Activated CD4-positive, alpha-beta T cell treated with anti-CD3 and anti-CD28 coated beads, Interleukin-2, amount 50 U/mL, for 4 hours (primary cell): Measurements from ENCODE around the gene TMEM175.
"Not testable (repeated sequence)": the region's sequence is repeated elsewhere in the genome, so short reads cannot be mapped to it uniquely, and the experiment has no call there.

Source experiments
- DNase-seq, 2 experiments: peaks; one replicate each; pipeline ENCODE4 v3.0.0-alpha.2; 2020

TMEM175 gene

DNA sequence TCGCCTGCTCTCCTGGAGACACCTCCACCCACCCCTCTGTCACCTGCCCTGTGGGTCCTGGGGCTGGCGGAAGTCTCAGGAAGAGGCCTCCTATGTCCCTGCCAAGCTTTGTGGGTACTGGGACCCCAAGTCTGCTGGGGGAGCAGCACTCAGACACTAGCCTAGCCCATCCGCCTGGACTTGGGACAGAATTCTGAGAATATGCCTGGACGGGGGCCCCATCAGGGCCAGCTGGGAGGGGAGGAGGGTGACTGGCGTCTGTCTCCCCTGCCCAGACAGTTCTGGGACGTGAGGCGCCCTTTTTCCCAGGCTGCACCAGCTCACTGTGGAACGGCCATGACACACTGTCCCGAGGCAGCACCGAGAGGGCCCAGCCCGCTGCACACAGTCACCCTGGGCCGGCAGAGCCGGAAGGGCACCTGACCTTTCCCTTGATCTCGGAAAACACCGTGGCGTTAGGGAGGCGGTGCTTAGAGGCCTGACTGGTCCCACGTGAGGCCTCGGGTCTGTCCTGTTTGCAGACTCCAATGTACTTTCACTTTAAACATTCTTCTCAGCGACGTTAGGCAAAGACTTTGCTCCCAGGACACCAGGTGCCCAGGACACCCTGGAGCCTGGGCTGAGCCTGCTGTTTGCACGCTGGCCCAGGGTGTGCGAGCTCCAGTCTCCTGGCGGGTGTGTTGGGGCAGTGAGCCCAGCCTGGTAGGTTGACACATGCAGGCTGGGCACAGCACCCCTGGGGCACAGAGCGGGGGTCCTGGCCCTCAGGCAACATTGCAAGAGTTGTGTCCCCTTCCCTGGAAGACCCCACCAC, 60.2 kb downstream of the TMEM175 start:
- DNase-seq = no peak

DNA sequence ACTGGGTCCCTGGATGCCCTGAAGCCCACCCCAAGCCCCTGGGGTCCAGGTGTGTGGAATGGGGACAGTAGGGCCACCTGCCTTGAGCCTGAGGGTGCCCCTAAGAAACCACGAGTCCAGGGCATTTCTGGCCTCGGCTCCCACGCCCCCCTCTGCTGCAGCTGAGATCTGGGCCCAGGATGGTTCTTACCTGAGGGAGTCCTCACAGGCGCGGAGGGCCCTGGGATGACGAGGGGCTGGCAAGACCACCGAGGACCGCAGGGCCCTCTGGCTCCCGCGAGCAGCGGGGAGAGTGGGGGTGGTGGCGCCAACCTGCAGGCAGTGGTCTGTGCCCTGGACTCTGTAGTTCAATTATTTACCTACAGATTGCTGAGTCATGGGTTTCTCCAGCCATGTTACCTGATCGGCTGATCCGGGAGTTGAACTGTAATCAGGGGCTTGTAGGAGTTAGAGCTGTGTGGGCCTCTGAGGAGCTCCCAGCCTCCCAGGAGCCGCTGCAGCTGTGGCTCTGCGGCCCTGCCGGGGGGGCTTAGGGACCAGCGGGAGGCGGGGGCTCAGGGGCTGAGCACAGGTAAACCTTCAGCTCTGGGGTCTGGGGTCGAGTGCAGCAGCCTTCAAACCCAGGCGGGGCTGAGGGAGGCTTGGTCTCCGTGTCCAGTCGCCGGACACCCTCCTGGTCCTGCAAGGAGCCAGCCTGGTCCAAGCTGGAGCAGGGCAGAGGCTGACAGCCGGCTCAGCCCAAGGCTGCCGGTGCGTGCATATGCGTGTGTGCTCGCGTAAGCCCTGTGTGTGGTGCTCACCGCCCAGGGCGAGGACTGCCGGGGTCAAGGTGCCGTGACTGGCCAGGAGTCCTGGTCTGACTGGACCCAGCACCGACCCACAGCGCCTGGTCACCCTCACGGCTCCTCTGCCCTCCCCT, 61.1 kb downstream of the TMEM175 start, which contains the start of gene SLC26A1:
SLC26A1 (minus strand) TSS at position 294 of the 919 bp plus-strand sequence. CDS start 1,701 bp downstream, outside the sequence.
- no peak for DNase-seq

DNA sequence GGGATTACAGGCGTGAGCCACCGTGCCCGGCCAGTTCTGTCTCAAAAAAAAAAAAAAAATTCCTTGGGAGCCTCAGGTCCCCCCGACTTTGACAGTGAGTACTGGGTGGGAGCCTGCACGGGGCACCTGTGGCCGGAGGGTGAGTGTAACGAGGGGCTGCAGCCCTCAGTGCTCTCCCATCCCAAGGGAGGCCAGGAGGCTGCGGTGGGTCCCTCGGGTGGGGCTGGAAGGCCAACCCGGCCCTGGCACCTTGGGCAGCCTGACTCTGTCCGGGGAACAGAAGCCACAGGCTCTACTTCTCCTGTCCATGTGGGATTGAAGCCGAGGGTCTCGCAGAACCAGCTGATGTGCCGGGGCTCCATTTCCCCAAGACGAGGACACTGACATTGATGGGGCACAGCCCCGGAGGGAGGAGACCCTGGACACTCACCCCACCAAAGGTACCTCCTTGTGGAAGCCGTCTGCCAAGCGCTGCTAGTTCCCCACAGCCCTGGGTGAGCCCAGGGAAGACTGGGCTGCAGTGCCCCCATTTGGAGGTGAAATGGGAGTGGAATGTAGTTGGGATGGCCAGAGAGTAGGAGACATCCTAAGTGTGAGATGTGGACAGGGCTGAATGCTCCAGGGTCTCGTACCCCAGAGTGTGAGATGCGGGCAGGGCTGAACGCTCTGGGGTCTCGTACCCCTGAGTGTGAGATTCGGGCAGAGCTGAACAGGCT, 63.2 kb downstream of the TMEM175 start:
- no peak for DNase-seq

DNA sequence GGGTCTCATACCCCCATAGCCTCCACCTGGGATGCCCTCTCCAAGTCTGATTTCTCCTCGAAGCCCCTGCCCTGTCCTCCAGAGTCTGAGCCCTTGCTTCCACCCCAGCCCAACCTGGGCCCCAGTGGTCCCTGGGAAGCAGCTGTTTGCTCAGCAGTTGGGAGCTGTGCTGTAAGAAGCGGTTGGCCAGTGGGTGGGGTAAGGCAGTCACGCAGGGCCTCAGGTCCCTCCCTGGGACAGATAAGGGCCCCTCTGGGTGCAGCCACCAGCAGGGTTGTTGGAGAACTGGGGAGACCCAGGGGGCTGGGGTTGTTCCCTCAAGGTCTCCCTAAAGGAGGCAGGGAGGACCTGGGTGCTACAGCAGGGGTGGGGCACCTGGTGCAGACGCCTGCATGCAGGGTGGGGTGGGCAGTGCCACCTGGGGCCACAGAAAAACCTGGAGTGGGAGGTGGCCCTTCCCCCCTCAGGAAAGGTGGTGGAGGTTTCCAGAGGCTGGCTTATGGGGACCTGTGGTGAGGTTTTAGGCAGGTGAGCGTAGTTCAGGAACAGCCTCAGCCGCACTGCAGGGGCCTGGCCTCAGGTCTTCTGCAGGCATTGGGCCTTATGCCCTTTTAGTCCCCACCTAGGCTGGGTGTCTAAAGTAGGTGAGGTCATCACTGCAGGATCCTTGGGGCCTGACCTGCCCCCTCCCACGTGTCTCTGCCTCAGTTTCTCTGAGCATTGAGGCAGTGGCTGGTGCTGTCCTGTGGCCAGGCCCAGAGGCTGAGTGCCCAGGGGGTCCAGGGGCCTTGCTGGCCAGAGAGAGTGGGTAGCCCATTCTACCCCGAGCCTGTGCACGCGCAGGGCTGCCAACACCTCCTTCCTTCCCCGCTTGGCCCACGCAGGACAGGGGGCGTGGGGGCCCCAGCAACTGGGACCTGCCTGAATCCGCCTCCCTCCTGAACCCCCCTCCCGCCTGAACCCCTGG, 64.1 kb downstream of the TMEM175 start:
- DNase-seq = no peak

GRCh38 chr4:996997-997374, 64.7 kb downstream of the TMEM175 start:
- DNase-seq = no peak

DNA sequence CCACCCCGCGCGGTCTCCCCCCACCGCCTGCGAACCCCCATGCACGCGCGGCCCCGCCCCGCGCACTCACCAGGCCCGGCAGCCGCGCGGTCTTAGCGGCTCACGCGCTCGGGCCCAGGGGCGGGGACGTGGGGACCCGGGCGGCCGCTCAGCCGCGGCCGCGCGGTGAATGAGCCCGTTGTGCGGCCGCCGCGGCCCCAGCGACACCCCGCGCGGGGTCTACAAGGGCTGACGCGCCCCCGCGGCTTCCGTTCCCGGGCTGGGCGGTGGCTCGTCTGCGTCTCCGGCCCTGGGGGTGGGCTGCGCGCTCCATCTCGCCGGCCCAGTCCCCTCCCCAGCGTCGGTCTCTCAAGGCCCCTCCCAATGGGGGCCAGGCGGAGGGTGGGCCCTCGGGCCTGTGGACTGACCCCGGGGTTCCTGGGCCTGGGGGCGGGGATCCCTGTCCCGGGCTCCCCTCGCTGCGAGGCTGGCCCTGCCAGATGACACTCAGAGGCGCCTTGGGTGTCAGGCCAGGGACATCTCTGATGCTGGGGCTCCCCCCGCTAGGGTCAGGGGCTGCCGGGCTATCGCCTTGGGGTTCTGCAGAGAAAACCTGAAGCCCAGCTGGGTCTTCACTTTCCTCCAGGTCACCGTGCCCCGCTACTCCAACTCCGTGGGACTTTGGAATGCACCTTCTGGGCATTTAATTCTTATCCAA, 65.3 kb downstream of the TMEM175 start:
- no peak for DNase-seq

- no peak for DNase-seq
Measured at GRCh38 chr4:998096-998691, 65.9 kb downstream of the TMEM175 start.

DNA sequence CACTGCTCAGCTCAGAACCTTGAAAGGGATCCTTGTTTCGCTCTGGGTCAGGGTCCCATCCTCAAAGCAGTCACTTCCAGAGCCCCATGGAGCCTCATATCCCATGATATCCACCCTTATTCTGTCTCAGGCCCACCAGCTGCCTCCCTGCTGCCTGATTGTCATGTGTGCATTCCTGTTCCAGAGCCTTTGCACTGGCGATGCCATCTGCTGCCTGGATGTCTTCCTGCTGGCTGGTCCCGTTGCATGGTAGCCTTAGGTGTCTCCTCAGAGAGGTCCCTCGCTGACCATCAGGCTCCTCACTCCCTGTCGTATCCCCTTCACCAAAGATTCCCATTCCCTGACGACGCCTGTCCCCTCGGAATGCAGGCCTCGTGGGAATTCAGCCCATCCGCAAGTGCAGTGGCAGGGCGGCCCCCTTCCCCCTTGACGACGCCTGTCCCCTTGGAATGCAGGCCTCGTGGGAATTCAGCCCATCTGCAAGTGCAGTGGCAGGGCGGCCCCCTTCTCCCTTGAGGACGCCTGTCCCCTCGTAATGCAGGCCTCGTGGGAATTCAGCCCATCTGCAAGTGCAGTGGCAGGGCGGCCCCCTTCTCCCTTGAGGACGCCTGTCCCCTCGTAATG, 67.1 kb downstream of the TMEM175 start:
- DNase-seq = not testable (repeated sequence)

- DNase-seq = no peak
Measured at GRCh38 chr4:999882-1000425, 67.7 kb downstream of the TMEM175 start.

DNA sequence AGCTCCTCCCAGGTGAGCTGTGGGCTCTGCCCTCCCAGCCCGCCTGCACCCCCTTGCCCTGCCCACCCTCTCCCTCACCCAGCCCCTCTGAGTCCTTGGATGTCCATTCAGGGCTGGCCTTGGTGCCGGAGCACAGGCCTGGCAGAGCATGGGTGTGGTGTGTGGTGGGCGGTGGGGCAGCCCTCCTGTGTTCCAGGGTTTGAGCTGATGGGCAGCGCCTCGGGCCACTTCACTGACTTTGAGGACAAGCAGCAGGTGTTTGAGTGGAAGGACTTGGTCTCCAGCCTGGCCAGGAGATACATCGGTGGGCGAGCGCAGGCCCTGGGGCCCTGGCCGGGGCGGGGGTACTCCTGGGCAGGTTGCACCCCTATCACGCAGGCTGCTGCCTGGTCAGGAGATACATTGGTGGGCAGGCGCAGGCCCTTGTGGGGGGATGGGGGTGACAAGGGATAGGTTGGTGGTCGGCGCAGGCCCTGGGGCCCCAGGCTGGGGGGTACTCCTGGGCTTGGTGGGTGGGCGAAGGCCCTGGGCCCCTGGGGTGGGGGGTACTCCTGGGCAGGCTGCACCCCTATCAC, 68.5 kb downstream of the TMEM175 start:
- no peak for DNase-seq

- DNase-seq = no peak
Measured at GRCh38 chr4:1001561-1002130, 69.4 kb downstream of the TMEM175 start.

GRCh38 chr4:1002131-1002630, 69.9 kb downstream of the TMEM175 start:
- no peak for DNase-seq

GRCh38 chr4:1002631-1003251, 70.5 kb downstream of the TMEM175 start:
- no peak for DNase-seq

- DNase-seq = no peak
Measured at GRCh38 chr4:1003271-1004070, 71.2 kb downstream of the TMEM175 start.

DNA sequence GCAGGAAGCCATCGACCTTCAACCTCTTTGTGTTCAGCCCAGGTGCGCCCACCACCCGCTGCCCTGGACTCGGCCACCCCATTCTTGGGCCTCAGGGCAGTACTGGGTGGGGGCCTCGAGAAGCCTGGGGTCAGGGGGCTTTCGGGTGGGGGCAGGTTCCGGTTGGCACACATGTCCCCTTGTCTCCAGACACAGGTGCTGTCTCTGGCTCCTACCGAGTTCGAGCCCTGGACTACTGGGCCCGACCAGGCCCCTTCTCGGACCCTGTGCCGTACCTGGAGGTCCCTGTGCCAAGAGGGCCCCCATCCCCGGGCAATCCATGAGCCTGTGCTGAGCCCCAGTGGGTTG, 71.8 kb downstream of the TMEM175 start:
- DNase-seq = no peak

DNA sequence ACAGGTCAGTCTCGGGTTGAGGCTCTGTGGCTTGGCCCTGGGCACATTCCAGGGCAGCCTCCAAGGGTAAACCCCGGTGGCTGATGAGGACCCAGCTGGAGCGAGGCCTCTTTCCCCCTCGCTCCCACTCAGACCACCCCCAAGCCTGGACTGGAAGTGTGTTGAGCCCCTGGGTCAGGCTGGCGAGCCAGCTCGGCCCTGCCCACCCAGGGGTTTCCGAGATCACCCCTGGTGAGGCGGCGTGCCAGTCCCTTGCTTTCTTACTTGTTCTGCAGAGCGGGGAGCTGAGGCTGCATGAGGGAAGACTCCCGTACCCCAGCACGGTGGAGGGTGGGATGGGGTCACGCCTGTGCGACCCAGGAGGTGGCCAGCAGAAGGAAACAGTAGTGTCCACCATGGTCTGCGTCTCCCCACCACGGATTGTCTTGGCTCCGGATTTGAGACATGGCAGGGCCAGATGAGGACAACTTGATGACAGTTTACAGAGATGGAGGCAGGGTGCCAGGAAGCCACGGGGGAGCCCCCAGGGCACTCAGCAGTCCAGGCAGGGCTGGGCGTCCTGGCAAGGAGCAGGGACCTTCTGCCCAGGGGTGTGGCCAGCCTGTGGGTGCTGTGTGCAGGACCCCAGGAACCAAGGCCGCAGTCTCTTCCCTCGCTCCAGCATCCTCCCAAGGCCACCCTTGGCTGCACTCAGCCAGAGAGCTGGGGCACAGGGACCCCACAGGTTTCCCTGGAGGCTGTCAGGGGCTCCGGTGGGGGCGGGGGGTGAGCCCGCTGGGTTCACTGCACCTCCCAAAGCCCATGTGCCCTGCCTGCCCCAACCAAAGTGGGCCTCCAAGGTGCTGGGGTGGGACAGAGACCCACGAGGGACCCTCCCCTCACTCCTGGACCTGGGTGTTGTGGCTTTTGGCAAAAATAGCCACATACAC, 72.6 kb downstream of the TMEM175 start:
- no peak for DNase-seq

DNA sequence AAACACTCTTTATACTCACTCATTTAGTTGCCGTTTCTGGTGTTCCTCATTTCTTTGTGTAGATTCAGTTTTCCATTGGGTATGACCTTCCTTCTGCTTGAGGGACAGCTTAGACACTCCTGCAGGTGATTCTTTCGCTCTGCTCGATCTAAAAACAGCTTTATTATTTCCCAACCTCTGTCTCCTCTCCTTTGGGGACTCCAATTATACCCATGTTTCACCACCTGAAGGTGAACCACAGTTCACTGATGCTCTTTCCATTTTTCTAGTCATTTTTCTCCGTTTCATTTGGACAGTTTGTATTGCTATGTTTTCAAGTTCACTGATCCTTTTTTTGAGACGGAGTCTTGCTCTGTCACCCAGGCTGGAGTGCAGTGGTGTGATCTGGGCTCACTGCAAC, 74.6 kb downstream of the TMEM175 start:
- DNase-seq = no peak
